Measurements from ENCODE around the gene FAM83F. TPM values are rescaled to one million over a fixed set of nuclear protein-coding genes. Genes with fewer than 3 reads are reported as not detected.

Gene FAM83F
- total and polyA plus RNA-seq, 4 donors: 0.39 to 1.5 (median 1.2) TPM

GRCh38 chr22:40050258-40050657 is 55.5 kb downstream of the FAM83F start (continued):
- TF ChIP-seq HNF4G (IDR thresholded peaks at IDR 0.05): no peak
- TF ChIP-seq FOXA2 (IDR thresholded peaks at IDR 0.05): no peak

DNA sequence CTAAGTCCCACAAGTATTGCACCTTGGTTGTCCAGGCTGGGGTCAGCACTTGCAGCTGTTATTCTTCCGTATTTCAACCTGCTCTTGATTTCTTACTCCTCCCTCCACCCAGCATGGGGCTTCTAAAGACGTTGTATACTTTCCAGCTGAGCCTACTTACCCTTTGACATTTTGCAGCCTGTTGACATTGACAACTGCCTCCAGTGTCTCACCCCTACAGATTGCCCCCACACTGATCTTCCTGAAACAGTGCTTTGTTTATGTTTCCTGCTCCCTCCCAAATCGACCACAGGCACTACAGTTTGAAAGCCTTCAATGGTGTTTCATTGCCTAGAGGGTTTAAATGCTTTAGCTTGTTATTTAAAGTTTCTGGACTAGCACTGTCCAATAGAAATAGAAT is 56.6 kb downstream of the FAM83F start:
- no peaks in the 10 kb centered on the region for H3K9me3 ChIP-seq (ENCODE audit: control insufficient read depth in 4 of 4, low read length in 3 of 4)
- H3K27me3 ChIP-seq (ENCODE audit: control insufficient read depth in 4 of 4, insufficient read depth in 4 of 4, low read length in 3 of 4): no peaks in the 10 kb centered on the region
- WGBS: 44% methylated on average over 3 of the region's 3 CpGs
- H3K27ac ChIP-seq (ENCODE audit: low read depth in 1 of 2, low read length in 2 of 2): no peak overlapping the region
- TF ChIP-seq, protein P1, sequence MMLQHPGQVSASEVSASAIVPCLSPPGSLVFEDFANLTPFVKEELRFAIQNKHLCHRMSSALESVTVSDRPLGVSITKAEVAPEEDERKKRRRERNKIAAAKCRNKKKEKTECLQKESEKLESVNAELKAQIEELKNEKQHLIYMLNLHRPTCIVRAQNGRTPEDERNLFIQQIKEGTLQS (IDR thresholded peaks at IDR 0.05): no peak
- TF ChIP-seq, protein P2, sequence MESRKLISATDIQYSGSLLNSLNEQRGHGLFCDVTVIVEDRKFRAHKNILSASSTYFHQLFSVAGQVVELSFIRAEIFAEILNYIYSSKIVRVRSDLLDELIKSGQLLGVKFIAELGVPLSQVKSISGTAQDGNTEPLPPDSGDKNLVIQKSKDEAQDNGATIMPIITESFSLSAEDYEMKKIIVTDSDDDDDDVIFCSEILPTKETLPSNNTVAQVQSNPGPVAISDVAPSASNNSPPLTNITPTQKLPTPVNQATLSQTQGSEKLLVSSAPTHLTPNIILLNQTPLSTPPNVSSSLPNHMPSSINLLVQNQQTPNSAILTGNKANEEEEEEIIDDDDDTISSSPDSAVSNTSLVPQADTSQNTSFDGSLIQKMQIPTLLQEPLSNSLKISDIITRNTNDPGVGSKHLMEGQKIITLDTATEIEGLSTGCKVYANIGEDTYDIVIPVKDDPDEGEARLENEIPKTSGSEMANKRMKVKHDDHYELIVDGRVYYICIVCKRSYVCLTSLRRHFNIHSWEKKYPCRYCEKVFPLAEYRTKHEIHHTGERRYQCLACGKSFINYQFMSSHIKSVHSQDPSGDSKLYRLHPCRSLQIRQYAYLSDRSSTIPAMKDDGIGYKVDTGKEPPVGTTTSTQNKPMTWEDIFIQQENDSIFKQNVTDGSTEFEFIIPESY (IDR thresholded peaks at IDR 0.05): no peak
- TF ChIP-seq REST (IDR thresholded peaks at IDR 0.05) (no peak), FOXA2 (IDR thresholded peaks at IDR 0.05) (no peak)
- no peak overlapping the region for H3K4me3 ChIP-seq (ENCODE audit: low read depth in 1 of 3, low read length in 3 of 3)
- no peak overlapping the region for H3K9ac ChIP-seq (ENCODE audit: low read depth in 1 of 2, low read length in 2 of 2)
- peaks cover 0 to 8% (median 4%) of the 10 kb centered on the region in 4 donors for H3K4me1 ChIP-seq (ENCODE audit: control insufficient read depth in 4 of 4, insufficient read depth in 4 of 4, low read length in 3 of 4)
- no peaks in the 10 kb centered on the region for H3K36me3 ChIP-seq (ENCODE audit: control insufficient read depth in 4 of 4, insufficient read depth in 3 of 4, low read depth in 1 of 4, low read length in 3 of 4)
- DNase-seq (ENCODE audit: low spot score): no peak

DNA sequence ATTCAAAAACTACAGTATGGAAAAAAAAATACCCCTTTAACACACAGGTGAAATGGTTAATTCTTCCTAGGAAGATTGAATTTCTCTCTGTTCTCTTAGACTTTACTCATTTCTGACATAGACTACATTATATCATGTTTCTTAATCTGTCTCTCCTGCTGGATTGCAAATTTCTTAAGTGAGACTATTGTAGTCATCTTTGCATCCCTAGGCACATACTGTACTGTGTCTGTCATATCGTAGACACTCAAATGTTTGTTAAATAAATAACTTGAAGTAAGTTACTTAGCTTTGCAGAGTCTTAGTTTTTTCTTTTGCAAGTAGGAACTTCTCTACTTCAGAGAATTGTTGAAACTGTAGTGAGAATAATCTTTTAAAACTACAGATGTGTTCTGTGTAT is 58.7 kb downstream of the FAM83F start:
- Histone ChIP-seq H3K4me3 (ENCODE audit: low read depth in 1 of 3, low read length in 3 of 3) (no peak overlapping the region), H3K9ac (ENCODE audit: low read depth in 1 of 2, low read length in 2 of 2) (no peak overlapping the region), H3K36me3 (ENCODE audit: control insufficient read depth in 4 of 4, insufficient read depth in 3 of 4, low read depth in 1 of 4, low read length in 3 of 4) (no peaks in the 10 kb centered on the region), H3K4me1 (ENCODE audit: control insufficient read depth in 4 of 4, insufficient read depth in 4 of 4, low read length in 3 of 4) (peaks cover 3 to 9% (median 5%) of the 10 kb centered on the region in 4 donors), H3K27me3 (ENCODE audit: control insufficient read depth in 4 of 4, insufficient read depth in 4 of 4, low read length in 3 of 4) (no peaks in the 10 kb centered on the region), H3K27ac (ENCODE audit: low read depth in 1 of 2, low read length in 2 of 2) (no peak overlapping the region), H3K9me3 (ENCODE audit: control insufficient read depth in 4 of 4, low read length in 3 of 4) (no peaks in the 10 kb centered on the region)
- TF ChIP-seq REST (IDR thresholded peaks at IDR 0.05) (no peak), YY1 (IDR thresholded peaks at IDR 0.05) (no peak), TAF1 (conservative IDR thresholded peaks at IDR 0.05) (no peak), NR2F2 (IDR thresholded peaks at IDR 0.05) (no peak), RXRA (IDR thresholded peaks at IDR 0.05) (no peak), SP1 (IDR thresholded peaks at IDR 0.05) (no peak), GABPA (IDR thresholded peaks at IDR 0.05 in 1 of 2, conservative IDR thresholded peaks at IDR 0.05 in 1 of 2) (no peak), RAD21 (IDR thresholded peaks at IDR 0.05) (no peak), HNF4G (IDR thresholded peaks at IDR 0.05) (no peak), FOXA1 (IDR thresholded peaks at IDR 0.05) (no peak), FOXA2 (IDR thresholded peaks at IDR 0.05) (no peak)
- TF ChIP-seq, protein P3, sequence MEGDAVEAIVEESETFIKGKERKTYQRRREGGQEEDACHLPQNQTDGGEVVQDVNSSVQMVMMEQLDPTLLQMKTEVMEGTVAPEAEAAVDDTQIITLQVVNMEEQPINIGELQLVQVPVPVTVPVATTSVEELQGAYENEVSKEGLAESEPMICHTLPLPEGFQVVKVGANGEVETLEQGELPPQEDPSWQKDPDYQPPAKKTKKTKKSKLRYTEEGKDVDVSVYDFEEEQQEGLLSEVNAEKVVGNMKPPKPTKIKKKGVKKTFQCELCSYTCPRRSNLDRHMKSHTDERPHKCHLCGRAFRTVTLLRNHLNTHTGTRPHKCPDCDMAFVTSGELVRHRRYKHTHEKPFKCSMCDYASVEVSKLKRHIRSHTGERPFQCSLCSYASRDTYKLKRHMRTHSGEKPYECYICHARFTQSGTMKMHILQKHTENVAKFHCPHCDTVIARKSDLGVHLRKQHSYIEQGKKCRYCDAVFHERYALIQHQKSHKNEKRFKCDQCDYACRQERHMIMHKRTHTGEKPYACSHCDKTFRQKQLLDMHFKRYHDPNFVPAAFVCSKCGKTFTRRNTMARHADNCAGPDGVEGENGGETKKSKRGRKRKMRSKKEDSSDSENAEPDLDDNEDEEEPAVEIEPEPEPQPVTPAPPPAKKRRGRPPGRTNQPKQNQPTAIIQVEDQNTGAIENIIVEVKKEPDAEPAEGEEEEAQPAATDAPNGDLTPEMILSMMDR (IDR thresholded peaks at IDR 0.05; ENCODE audit: low read depth, low read length, missing input control): no peak
- TF ChIP-seq, protein P1 (IDR thresholded peaks at IDR 0.05): no peak
- TF ChIP-seq, protein P4, sequence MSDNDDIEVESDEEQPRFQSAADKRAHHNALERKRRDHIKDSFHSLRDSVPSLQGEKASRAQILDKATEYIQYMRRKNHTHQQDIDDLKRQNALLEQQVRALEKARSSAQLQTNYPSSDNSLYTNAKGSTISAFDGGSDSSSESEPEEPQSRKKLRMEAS (IDR thresholded peaks at IDR 0.05): no peak
- TF ChIP-seq, protein P2 (IDR thresholded peaks at IDR 0.05): no peak
- WGBS: 83% methylated on average over 1 of the region's 1 CpG
- DNase-seq (ENCODE audit: low spot score): no peak
